Endothelial cell of umbilical vein (primary cell): ENCODE results near the gene LONRF3. TPM values are rescaled to one million over a fixed set of nuclear protein-coding genes. Genes with fewer than 3 reads are reported as not detected.

Experiments
- BruUV-seq: library from RNA; stranded (reverse); fragments of 400-500 nt; replicated peaks from 2 replicates; lab custom pipeline; 2021; lab: Mats Ljungman, UMichigan
- CTCF ChIA-PET: fragments of 300-600, 350-600 bp; sonication (Branson Sonifier 250); formaldehyde crosslinking; loops from one replicate; lab custom pipeline; 2021; ENCODE audit warnings: antibody characterized with exemption, inconsistent platforms; lab: Charles Lee
- POLR2A ChIA-PET: fragments of 300-600, 350-600 bp; sonication (Branson Sonifier 250); formaldehyde crosslinking; loops from one replicate; lab custom pipeline; 2021; ENCODE audit warnings: antibody characterized with exemption, inconsistent platforms; lab: Charles Lee
- DNase-seq: peaks from one replicate; pipeline ENCODE4 v3.0.0-alpha.2; 2011; ENCODE audit warnings: low read depth, low spot score
- FAIRE-seq: peaks from 2 replicates; lab custom pipeline; 2011; peaks lifted over from hg19 to GRCh38; lab: Jason Lieb, UNC
- H2AFZ ChIP-seq: 2 replicates; pipeline ENCODE4 v1.6.0; 2012; ENCODE audit warnings: low read depth, low read length, control low read depth, inconsistent platforms
- H3K27ac ChIP-seq: 2 replicates; pipeline ENCODE4 v1.5.1; 2011; ENCODE audit warnings: low read depth, mild to moderate bottlenecking, control low read depth, low read length, moderate library complexity; ENCODE audit not compliant: insufficient read depth
- H3K27me3 ChIP-seq, 2 experiments: 2 replicates each; pipeline versions ENCODE4 v1.6.0 to v1.6.1; 2011; ENCODE audit warnings: low read length in 2 of 2, mixed read lengths in 1 of 2; ENCODE audit not compliant: control insufficient read depth in 2 of 2, insufficient read depth in 2 of 2
- H3K36me3 ChIP-seq, 2 experiments: 2 replicates in 1 of 2; 3 replicates in 1 of 2; pipeline ENCODE4 v1.5.1; 2011; ENCODE audit warnings: low read length in 2 of 2, mild to moderate bottlenecking in 1 of 2, moderate library complexity in 1 of 2; ENCODE audit not compliant: control insufficient read depth in 2 of 2, insufficient read depth in 2 of 2; ENCODE audit errors: extremely low read depth in 1 of 2
- H3K4me1 ChIP-seq: 3 replicates; pipeline ENCODE4 v1.5.1; 2011; ENCODE audit warnings: mild to moderate bottlenecking, low read length; ENCODE audit not compliant: control insufficient read depth, insufficient read depth; ENCODE audit errors: extremely low read depth
- H3K4me2 ChIP-seq: 2 replicates; pipeline ENCODE4 v1.6.1; 2011; ENCODE audit warnings: low read length, control low read depth, mixed read lengths; ENCODE audit not compliant: insufficient read depth
- H3K4me3 ChIP-seq, 3 experiments: fragments of 200-600 bp in 1 of 3; sonication (generic), shearing (Covaris generic) in 1 of 3; replicated peaks in 1 of 3; 2 replicates each; pipeline ENCODE4 v1.5.1; 2011 to 2016; ENCODE audit warnings: control low read depth in 3 of 3, low read length in 3 of 3, mild to moderate bottlenecking in 2 of 3, inconsistent platforms in 1 of 3, low read depth in 1 of 3, moderate library complexity in 1 of 3; ENCODE audit not compliant: insufficient read depth in 1 of 3
- H3K79me2 ChIP-seq: 2 replicates; pipeline ENCODE4 v1.6.0; 2012; ENCODE audit warnings: low read length, inconsistent platforms; ENCODE audit not compliant: control insufficient read depth, insufficient read depth
- H3K9ac ChIP-seq: replicated peaks from 2 replicates; pipeline ENCODE3; 2011; ENCODE audit warnings: low read length, control low read depth; ENCODE audit not compliant: insufficient read depth; ENCODE audit errors: extremely low read depth
- H3K9me1 ChIP-seq: replicated peaks from 3 replicates; pipeline ENCODE4 v1.6.0; 2011; ENCODE audit warnings: mild to moderate bottlenecking, low read length; ENCODE audit not compliant: control insufficient read depth, insufficient read depth; ENCODE audit errors: extremely low read depth
- H3K9me3 ChIP-seq: replicated peaks from 2 replicates; pipeline ENCODE4 v1.5.1; 2012; ENCODE audit warnings: low read length, inconsistent platforms; ENCODE audit not compliant: control insufficient read depth, insufficient read depth
- H4K20me1 ChIP-seq: replicated peaks from 2 replicates; pipeline ENCODE3; 2011; ENCODE audit warnings: mild to moderate bottlenecking, low read length; ENCODE audit not compliant: control insufficient read depth, insufficient read depth; ENCODE audit errors: extremely low read depth
- CTCF ChIP-seq, 2 donors: IDR thresholded peaks; 1 replicate in 1 of 2; 2 replicates in 1 of 2; pipeline ENCODE4 v1.5.1; 2011; ENCODE audit warnings: low read length in 2 of 2, mild to moderate bottlenecking in 2 of 2, moderate library complexity in 2 of 2, control low read depth in 1 of 2, inconsistent platforms in 1 of 2, low read depth in 1 of 2; ENCODE audit not compliant: insufficient read depth in 1 of 2; ENCODE audit errors: extremely low read depth in 1 of 2
- EZH2 ChIP-seq: IDR thresholded peaks from 2 replicates; pipeline ENCODE4 v1.6.1; 2012; ENCODE audit warnings: borderline replicate concordance, low read depth, mild to moderate bottlenecking, moderate library complexity, low read length, inconsistent platforms; ENCODE audit not compliant: severe bottlenecking
- FOS ChIP-seq: IDR thresholded peaks from 2 replicates; pipeline ENCODE4 v1.6.1; 2011; ENCODE audit warnings: mild to moderate bottlenecking, low read length, moderate library complexity, borderline replicate concordance; ENCODE audit not compliant: insufficient read depth
- MYC ChIP-seq: IDR thresholded peaks from one replicate; pipeline ENCODE4 v1.6.1; 2011; ENCODE audit warnings: mild to moderate bottlenecking, low read depth, low read length
- POLR2AphosphoS5 ChIP-seq: IDR thresholded peaks from 2 replicates; pipeline ENCODE4 v1.6.1; 2012; ENCODE audit warnings: low read depth, mild to moderate bottlenecking, control low read depth, low read length, moderate library complexity; ENCODE audit not compliant: insufficient read depth
- dilution Hi-C: fragments of 300-500 bp; cut with MboI; formaldehyde crosslinking; loops from one replicate; pipeline ENCODE4 v1.15.0; 2019; ENCODE audit warnings: low sequenced_read_pairs; ENCODE audit not compliant: extremely low pct_ligation_motif_present
- intact Hi-C: fragments of 100-400 bp; cut with micrococcal nuclease; formaldehyde crosslinking; loops from one replicate; pipeline ENCODE4 v1.10.0; 2022
- polyA plus RNA-seq, 4 experiments: library from polyadenylated mRNA; depleted of rRNA in 3 of 4; stranded (reverse) in 3 of 4; unstranded in 1 of 4; fragments of >200 nt; gene quantifications; 2 replicates each; pipeline versions ENCODE4 v1.2.1 to v1.2.3, GENCODE V29; 2011 to 2012; ENCODE audit warnings: missing spikeins in 1 of 4
- total RNA-seq: library from RNA; stranded (reverse); gene quantifications from 2 replicates; pipeline ENCODE4 v1.2.3, GENCODE V29; 2021

The LONRF3 gene
- total and polyA plus RNA-seq, 2 donors (not counting 3 experiments of a cell fraction or from before 2014, with no cell fraction given) = 4.4 to 13.3 TPM

- peak overlapping the region; percentile 18 for H3K4me2 ChIP-seq
- H4K20me1 ChIP-seq = no peaks in the 10 kb centered on the region
- no peaks in the 10 kb centered on the region for H3K9me3 ChIP-seq
- H3K36me3 ChIP-seq = no peaks in the 10 kb centered on the region
- no TSS peak for BruUV-seq
- CTCF ChIA-PET = no interaction called here
- POLR2A ChIA-PET = no interaction called here
- H3K79me2 ChIP-seq = no peaks in the 10 kb centered on the region
- H3K9ac ChIP-seq = no peak overlapping the region
- TF ChIP-seq EZH2 = peak; percentile 65
- TF ChIP-seq CTCF (IDR thresholded peaks at IDR 0.05; ENCODE audit: extremely low read depth in 1 of 2, insufficient read depth in 1 of 2, low read depth in 1 of 2, low read length in 2 of 2) = no peak
- no peak for TF ChIP-seq FOS
- TF ChIP-seq POLR2AphosphoS5 = no peak
- TF ChIP-seq MYC = no peak
- dilution Hi-C loops = no loop called here
- peaks cover 17 to 22% of the 10 kb centered on the region in 2 experiments for H3K27me3 ChIP-seq
- H3K4me1 ChIP-seq = peaks cover 17% of the 10 kb centered on the region
- no peak overlapping the region for H3K27ac ChIP-seq
- no peak overlapping the region for H2AFZ ChIP-seq
- peak; percentile 56 for FAIRE-seq
- intact Hi-C loops = no loop called here
- H3K4me3 ChIP-seq = peak overlapping the region in 1 of 3 experiments; percentile 14
- H3K9me1 ChIP-seq = no peaks in the 10 kb centered on the region
- DNase-seq = no peak
These were observed 880 bp upstream of the LONRF3 start for GRCh38 chrX:118973389-118974087.
